ENCODE measurements around the gene SGCE.

GRCh38 chr7:94664023-94664422, 8.1 kb upstream of the SGCE start:
- no peak for TF ChIP-seq CTCF (conservative IDR thresholded peaks at IDR 0.05 in 1 of 2, IDR thresholded peaks at IDR 0.05 in 1 of 2; ENCODE audit: extremely low read depth in 1 of 2, insufficient read depth in 1 of 2, low read depth in 1 of 2, low read length in 2 of 2)
- TF ChIP-seq EZH2 (IDR thresholded peaks at IDR 0.05; ENCODE audit: borderline replicate concordance, low read length), result no peak

Data from mammary epithelial cell (primary cell).